ENCODE data around the gene CALHM4.

DNA sequence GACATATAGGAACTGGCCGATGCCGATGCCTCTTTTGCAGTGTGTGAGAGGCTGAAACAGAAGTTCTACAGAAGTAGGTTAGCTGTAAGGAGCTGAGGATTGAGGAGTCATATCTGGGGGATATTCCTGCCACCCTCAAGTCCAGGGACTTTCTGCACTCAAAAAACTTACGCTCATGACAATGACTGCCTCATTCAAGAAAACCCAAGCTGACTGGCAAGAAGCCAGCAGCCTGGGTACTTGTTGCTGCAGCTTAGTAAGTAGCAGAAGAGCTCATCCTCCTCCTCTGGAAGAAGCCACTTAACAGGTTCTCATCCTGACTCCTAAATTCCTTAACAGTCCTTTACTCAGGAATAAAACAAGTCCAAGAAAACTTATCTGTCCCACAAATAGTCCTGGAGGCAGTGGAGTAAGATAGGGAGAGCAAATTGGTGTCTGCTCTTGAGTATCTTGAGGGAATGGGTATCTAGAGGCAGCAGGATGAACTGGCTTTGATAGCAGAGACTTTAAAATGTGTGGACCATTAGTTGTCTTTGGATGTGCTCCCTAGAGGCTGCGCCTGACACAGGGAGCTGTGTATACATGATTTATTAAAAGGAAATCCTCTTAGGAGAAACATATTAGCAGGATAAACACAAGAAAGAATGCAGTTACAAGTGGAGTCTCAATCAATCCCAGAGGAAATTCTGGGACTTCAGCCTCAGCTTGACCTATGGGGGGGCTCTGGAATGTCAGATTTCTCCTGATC, 34.8 kb upstream of the CALHM4 start:
- TF ChIP-seq, protein P1, sequence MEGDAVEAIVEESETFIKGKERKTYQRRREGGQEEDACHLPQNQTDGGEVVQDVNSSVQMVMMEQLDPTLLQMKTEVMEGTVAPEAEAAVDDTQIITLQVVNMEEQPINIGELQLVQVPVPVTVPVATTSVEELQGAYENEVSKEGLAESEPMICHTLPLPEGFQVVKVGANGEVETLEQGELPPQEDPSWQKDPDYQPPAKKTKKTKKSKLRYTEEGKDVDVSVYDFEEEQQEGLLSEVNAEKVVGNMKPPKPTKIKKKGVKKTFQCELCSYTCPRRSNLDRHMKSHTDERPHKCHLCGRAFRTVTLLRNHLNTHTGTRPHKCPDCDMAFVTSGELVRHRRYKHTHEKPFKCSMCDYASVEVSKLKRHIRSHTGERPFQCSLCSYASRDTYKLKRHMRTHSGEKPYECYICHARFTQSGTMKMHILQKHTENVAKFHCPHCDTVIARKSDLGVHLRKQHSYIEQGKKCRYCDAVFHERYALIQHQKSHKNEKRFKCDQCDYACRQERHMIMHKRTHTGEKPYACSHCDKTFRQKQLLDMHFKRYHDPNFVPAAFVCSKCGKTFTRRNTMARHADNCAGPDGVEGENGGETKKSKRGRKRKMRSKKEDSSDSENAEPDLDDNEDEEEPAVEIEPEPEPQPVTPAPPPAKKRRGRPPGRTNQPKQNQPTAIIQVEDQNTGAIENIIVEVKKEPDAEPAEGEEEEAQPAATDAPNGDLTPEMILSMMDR (IDR thresholded peaks at IDR 0.05), result no peak
- no peak for TF ChIP-seq POLR2A (IDR thresholded peaks at IDR 0.05)
